22Rv1 (cell line): Measurements from ENCODE around the gene ALS2CL.

Experiments used
- CTCF ChIP-seq: fragments of 450-650 bp; IDR thresholded peaks from 2 replicates; pipeline ENCODE4 v1.5.1; 2017; ENCODE audit warnings: mild to moderate bottlenecking
- ZFX ChIP-seq: fragments of 450-650 bp; IDR thresholded peaks from 2 replicates; pipeline ENCODE4 v1.6.1; 2017; ENCODE audit warnings: antibody characterized with exemption, borderline replicate concordance

- TF ChIP-seq CTCF, result no peak
- no peak for TF ChIP-seq ZFX
Observed at GRCh38 chr3:46665763-46666452, 27.6 kb downstream of the ALS2CL start.
